ENCODE measurements around the gene TEF.

The TEF gene

GRCh38 chr22:41383085-41383484 is 1.3 kb downstream of the TEF start:
- Histone ChIP-seq H3K79me2 (ENCODE audit: low read length) (no peaks in the 10 kb centered on the region), H3K4me1 (ENCODE audit: low read length) (0 out of 2 replicates have a peak, but pooled peaks cover 5% of the 10 kb centered on the region), H3K9me2 (replicated peaks; ENCODE audit: insufficient read depth, low read length) (no peaks in the 10 kb centered on the region), H3K4me3 (ENCODE audit: low read length) (no peak overlapping the region), H3K36me3 (replicated peaks; ENCODE audit: insufficient read depth, low read length) (no peaks in the 10 kb centered on the region), H2AFZ (ENCODE audit: low read length) (no peak overlapping the region), H3F3A (ENCODE audit: insufficient read depth, low read length) (no peaks in the 10 kb centered on the region), H4K20me1 (ENCODE audit: insufficient read depth, low read length) (no peaks in the 10 kb centered on the region), H3K4me2 (ENCODE audit: low read depth, low read length) (no peak overlapping the region), H3K9me3 (replicated peaks; ENCODE audit: insufficient read depth, low read length) (no peaks in the 10 kb centered on the region), H3K27me3 (replicated peaks; ENCODE audit: insufficient read depth, low read length) (no peaks in the 10 kb centered on the region), H3K9ac (ENCODE audit: low read length) (no peak overlapping the region), H3K27ac (ENCODE audit: low read length) (no peak overlapping the region)
- DNase-seq, result no peak
- TF ChIP-seq EZH2 (optimal IDR thresholded peaks at IDR 0.05; ENCODE audit: low read depth, low read length), result no peak
- TF ChIP-seq EZH2phosphoT487 (IDR thresholded peaks at IDR 0.05; ENCODE audit: low read length), result no peak
- TF ChIP-seq, protein P1, sequence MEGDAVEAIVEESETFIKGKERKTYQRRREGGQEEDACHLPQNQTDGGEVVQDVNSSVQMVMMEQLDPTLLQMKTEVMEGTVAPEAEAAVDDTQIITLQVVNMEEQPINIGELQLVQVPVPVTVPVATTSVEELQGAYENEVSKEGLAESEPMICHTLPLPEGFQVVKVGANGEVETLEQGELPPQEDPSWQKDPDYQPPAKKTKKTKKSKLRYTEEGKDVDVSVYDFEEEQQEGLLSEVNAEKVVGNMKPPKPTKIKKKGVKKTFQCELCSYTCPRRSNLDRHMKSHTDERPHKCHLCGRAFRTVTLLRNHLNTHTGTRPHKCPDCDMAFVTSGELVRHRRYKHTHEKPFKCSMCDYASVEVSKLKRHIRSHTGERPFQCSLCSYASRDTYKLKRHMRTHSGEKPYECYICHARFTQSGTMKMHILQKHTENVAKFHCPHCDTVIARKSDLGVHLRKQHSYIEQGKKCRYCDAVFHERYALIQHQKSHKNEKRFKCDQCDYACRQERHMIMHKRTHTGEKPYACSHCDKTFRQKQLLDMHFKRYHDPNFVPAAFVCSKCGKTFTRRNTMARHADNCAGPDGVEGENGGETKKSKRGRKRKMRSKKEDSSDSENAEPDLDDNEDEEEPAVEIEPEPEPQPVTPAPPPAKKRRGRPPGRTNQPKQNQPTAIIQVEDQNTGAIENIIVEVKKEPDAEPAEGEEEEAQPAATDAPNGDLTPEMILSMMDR (IDR thresholded peaks at IDR 0.05; ENCODE audit: low read length), result no peak

GRCh38 chr22:41384128-41384527 is 2.4 kb downstream of the TEF start:
- no peak overlapping the region for H3K4me2 ChIP-seq (ENCODE audit: low read depth, low read length)
- no peaks in the 10 kb centered on the region for H3K9me2 ChIP-seq (replicated peaks; ENCODE audit: insufficient read depth, low read length)
- H3K9ac ChIP-seq (ENCODE audit: low read length), result no peak overlapping the region
- no peaks in the 10 kb centered on the region for H3K27me3 ChIP-seq (replicated peaks; ENCODE audit: insufficient read depth, low read length)
- no peaks in the 10 kb centered on the region for H3K9me3 ChIP-seq (replicated peaks; ENCODE audit: insufficient read depth, low read length)
- H3F3A ChIP-seq (ENCODE audit: insufficient read depth, low read length), result no peaks in the 10 kb centered on the region
- H3K36me3 ChIP-seq (replicated peaks; ENCODE audit: insufficient read depth, low read length), result no peaks in the 10 kb centered on the region
- TF ChIP-seq, protein P1 (IDR thresholded peaks at IDR 0.05; ENCODE audit: low read length), result no peak
- TF ChIP-seq EZH2 (optimal IDR thresholded peaks at IDR 0.05; ENCODE audit: low read depth, low read length) (no peak), EZH2phosphoT487 (IDR thresholded peaks at IDR 0.05; ENCODE audit: low read length) (no peak)
- no peak overlapping the region for H3K27ac ChIP-seq (ENCODE audit: low read length)
- no peak overlapping the region for H2AFZ ChIP-seq (ENCODE audit: low read length)
- H4K20me1 ChIP-seq (ENCODE audit: insufficient read depth, low read length), result no peaks in the 10 kb centered on the region
- H3K4me3 ChIP-seq (ENCODE audit: low read length), result no peak overlapping the region
- H3K4me1 ChIP-seq (ENCODE audit: low read length), result 0 out of 2 replicates have a peak, but pooled peaks cover 5% of the 10 kb centered on the region
- no peaks in the 10 kb centered on the region for H3K79me2 ChIP-seq (ENCODE audit: low read length)
- DNase-seq, result no peak

DNA sequence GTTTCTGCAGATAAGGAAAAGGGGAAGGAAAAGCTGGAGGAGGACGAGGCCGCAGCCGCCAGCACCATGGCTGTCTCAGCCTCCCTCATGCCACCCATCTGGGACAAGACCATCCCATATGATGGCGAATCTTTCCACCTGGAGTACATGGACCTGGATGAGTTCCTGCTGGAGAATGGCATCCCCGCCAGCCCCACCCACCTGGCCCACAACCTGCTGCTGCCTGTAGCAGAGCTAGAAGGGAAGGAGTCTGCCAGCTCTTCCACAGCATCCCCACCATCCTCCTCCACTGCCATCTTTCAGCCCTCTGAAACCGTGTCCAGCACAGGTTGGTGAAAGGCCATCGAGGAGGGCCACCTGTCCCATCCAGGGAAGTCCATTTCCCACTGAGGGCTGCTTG is 5.6 kb downstream of the TEF start:
- TF ChIP-seq, protein P1 (IDR thresholded peaks at IDR 0.05; ENCODE audit: low read length), result no peak
- TF ChIP-seq EZH2phosphoT487 (IDR thresholded peaks at IDR 0.05; ENCODE audit: low read length) (no peak), EZH2 (optimal IDR thresholded peaks at IDR 0.05; ENCODE audit: low read depth, low read length) (no peak)

More for the DNA sequence above, 5.6 kb downstream of the TEF start:
- Histone ChIP-seq H3K4me2 (ENCODE audit: low read depth, low read length) (no peak overlapping the region), H3K27ac (ENCODE audit: low read length) (no peak overlapping the region), H3K9me2 (replicated peaks; ENCODE audit: insufficient read depth, low read length) (no peaks in the 10 kb centered on the region), H3K27me3 (replicated peaks; ENCODE audit: insufficient read depth, low read length) (no peaks in the 10 kb centered on the region), H3K9me3 (replicated peaks; ENCODE audit: insufficient read depth, low read length) (no peaks in the 10 kb centered on the region), H3K4me1 (ENCODE audit: low read length) (no peaks in the 10 kb centered on the region), H3K79me2 (ENCODE audit: low read length) (no peaks in the 10 kb centered on the region), H4K20me1 (ENCODE audit: insufficient read depth, low read length) (no peaks in the 10 kb centered on the region), H3K36me3 (replicated peaks; ENCODE audit: insufficient read depth, low read length) (no peaks in the 10 kb centered on the region), H3K4me3 (ENCODE audit: low read length) (no peak overlapping the region), H2AFZ (ENCODE audit: low read length) (no peak overlapping the region), H3K9ac (ENCODE audit: low read length) (no peak overlapping the region), H3F3A (ENCODE audit: insufficient read depth, low read length) (no peaks in the 10 kb centered on the region)
- no peak for DNase-seq

Measured in MM.1S (cell line).